ENCODE data around the gene RPUSD3. TPM values are rescaled to one million over a fixed set of nuclear protein-coding genes. Genes with fewer than 3 reads are reported as not detected.

Gene RPUSD3
- total and polyA plus RNA-seq, 9 of the 15 experiments (the other 6 are each of a cell fraction or from before 2014, with no cell fraction given): 13.8 to 99.0 (median 59.3) TPM

DNA sequence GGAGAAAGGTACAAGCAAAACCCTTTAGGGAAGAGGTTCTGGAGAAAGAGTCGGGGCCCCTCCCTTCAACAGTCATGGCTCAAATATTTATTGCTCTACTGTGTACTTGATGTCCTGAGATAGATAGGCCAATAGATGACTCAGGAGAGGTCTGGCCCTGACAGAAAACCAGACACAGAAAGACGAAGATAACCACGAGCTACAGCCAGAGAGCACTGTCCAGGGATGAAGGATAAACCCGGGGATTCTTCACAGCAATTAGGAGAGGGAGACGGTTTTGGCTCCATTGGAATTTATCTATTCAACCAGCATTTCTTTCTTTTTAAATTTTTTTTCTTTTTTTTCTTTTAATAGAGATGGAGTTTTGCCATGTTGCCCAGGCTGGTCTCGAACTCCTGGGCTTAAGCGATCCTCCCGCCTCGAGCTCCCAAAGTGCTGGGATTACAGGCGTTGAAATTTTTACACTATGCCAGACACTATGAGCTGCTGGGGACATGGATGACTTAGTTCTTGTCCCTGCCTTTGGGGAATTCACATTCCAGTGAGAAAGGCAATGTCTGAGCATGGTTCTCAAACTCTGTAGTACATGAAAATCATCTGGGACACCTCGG lies 40.9 kb upstream of the RPUSD3 start (continued):
- TF ChIP-seq, protein P1, sequence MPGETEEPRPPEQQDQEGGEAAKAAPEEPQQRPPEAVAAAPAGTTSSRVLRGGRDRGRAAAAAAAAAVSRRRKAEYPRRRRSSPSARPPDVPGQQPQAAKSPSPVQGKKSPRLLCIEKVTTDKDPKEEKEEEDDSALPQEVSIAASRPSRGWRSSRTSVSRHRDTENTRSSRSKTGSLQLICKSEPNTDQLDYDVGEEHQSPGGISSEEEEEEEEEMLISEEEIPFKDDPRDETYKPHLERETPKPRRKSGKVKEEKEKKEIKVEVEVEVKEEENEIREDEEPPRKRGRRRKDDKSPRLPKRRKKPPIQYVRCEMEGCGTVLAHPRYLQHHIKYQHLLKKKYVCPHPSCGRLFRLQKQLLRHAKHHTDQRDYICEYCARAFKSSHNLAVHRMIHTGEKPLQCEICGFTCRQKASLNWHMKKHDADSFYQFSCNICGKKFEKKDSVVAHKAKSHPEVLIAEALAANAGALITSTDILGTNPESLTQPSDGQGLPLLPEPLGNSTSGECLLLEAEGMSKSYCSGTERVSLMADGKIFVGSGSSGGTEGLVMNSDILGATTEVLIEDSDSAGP (CRISPR knock-in tag; IDR thresholded peaks at IDR 0.05): no peak
- TF ChIP-seq ETV6 (IDR thresholded peaks at IDR 0.05; ENCODE audit: borderline replicate concordance in 1 of 2, low read depth in 2 of 2, low read length in 1 of 2) (no peak), ETV6 (CRISPR knock-in tag; IDR thresholded peaks at IDR 0.05; ENCODE audit: borderline replicate concordance) (no peak), GATAD2A (IDR thresholded peaks at IDR 0.05) (no peak), ARNT (IDR thresholded peaks at IDR 0.05) (peak in 1 of 2 experiments; percentile 49; a peak in 1 of 4 replicates), KHSRP (IDR thresholded peaks at IDR 0.05) (no peak), ZNF12 (CRISPR knock-in tag; IDR thresholded peaks at IDR 0.05) (no peak), NUFIP1 (IDR thresholded peaks at IDR 0.05; ENCODE audit: partially characterized antibody) (no peak), ZNF668 (CRISPR knock-in tag; IDR thresholded peaks at IDR 0.05) (no peak), SMARCA5 (IDR thresholded peaks at IDR 0.05) (no peak), HDGF (IDR thresholded peaks at IDR 0.05) (no peak), ZNF239 (CRISPR knock-in tag; IDR thresholded peaks at IDR 0.05) (no peak), HNRNPL (IDR thresholded peaks at IDR 0.05; ENCODE audit: low read depth, low read length) (no peak), ATF7 (IDR thresholded peaks at IDR 0.05) (0 out of 2 replicates have a peak, but pooled peaks have one; percentile 43), HMG20A (CRISPR knock-in tag; conservative IDR thresholded peaks at IDR 0.05) (no peak), SIRT6 (IDR thresholded peaks at IDR 0.05; ENCODE audit: low read depth, low read length) (no peak), KDM2B (CRISPR knock-in tag; IDR thresholded peaks at IDR 0.05) (no peak), KLF10 (CRISPR knock-in tag; IDR thresholded peaks at IDR 0.05) (no peak), ZEB2 (IDR thresholded peaks at IDR 0.05) (no peak), FOXA1 (IDR thresholded peaks at IDR 0.05; ENCODE audit: borderline replicate concordance) (no peak), ZNF699 (CRISPR knock-in tag; IDR thresholded peaks at IDR 0.05; ENCODE audit: insufficient replicate concordance) (no peak), ZBTB8A (IDR thresholded peaks at IDR 0.05; ENCODE audit: partially characterized antibody) (no peak)
- TF ChIP-seq, protein P2, sequence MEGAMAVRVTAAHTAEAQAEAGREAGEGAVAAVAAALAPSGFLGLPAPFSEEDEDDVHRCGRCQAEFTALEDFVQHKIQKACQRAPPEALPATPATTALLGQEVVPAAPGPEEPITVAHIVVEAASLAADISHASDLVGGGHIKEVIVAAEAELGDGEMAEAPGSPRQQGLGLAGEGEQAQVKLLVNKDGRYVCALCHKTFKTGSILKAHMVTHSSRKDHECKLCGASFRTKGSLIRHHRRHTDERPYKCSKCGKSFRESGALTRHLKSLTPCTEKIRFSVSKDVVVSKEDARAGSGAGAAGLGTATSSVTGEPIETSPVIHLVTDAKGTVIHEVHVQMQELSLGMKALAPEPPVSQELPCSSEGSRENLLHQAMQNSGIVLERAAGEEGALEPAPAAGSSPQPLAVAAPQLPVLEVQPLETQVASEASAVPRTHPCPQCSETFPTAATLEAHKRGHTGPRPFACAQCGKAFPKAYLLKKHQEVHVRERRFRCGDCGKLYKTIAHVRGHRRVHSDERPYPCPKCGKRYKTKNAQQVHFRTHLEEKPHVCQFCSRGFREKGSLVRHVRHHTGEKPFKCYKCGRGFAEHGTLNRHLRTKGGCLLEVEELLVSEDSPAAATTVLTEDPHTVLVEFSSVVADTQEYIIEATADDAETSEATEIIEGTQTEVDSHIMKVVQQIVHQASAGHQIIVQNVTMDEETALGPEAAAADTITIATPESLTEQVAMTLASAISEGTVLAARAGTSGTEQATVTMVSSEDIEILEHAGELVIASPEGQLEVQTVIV (CRISPR knock-in tag; IDR thresholded peaks at IDR 0.05; ENCODE audit: borderline replicate concordance): no peak
- TF ChIP-seq, protein P3, sequence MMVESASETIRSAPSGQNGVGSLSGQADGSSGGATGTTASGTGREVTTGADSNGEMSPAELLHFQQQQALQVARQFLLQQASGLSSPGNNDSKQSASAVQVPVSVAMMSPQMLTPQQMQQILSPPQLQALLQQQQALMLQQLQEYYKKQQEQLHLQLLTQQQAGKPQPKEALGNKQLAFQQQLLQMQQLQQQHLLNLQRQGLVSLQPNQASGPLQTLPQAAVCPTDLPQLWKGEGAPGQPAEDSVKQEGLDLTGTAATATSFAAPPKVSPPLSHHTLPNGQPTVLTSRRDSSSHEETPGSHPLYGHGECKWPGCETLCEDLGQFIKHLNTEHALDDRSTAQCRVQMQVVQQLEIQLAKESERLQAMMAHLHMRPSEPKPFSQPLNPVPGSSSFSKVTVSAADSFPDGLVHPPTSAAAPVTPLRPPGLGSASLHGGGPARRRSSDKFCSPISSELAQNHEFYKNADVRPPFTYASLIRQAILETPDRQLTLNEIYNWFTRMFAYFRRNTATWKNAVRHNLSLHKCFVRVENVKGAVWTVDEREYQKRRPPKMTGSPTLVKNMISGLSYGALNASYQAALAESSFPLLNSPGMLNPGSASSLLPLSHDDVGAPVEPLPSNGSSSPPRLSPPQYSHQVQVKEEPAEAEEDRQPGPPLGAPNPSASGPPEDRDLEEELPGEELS (CRISPR knock-in tag; IDR thresholded peaks at IDR 0.05; ENCODE audit: borderline replicate concordance): no peak

Data from K562 (cell line).